DND-41 (cell line): Measurements from ENCODE around the gene SLC17A9.

Experiments
- ATAC-seq: fragments of 200-7000 bp; cut with Tn5 transposase; 3 replicates; pipeline ENCODE4 v1.9.1; 2021; ENCODE audit warnings: low read depth; ENCODE audit not compliant: insufficient read depth
- DNase-seq: peaks from one replicate; pipeline ENCODE4 v3.0.0-alpha.2; 2020
- H2AFZ ChIP-seq: 2 replicates; pipeline ENCODE4 v1.6.0; 2012; ENCODE audit warnings: low read depth, low read length
- H3K27ac ChIP-seq: 2 replicates; pipeline ENCODE4 v1.5.1; 2012; ENCODE audit warnings: low read length, inconsistent platforms
- H3K27me3 ChIP-seq: fragments of 200-600 bp; sonication (generic); 2 replicates; pipeline ENCODE4 v1.6.0; 2012; ENCODE audit warnings: low read length, mild to moderate bottlenecking, inconsistent platforms; ENCODE audit not compliant: insufficient read depth, poor library complexity
- H3K36me3 ChIP-seq: 2 replicates; pipeline ENCODE4 v1.5.1; 2012; ENCODE audit warnings: low read length, inconsistent platforms; ENCODE audit not compliant: insufficient read depth
- H3K4me1 ChIP-seq: 2 replicates; pipeline ENCODE4 v1.5.1; 2012; ENCODE audit warnings: mild to moderate bottlenecking, low read length; ENCODE audit not compliant: insufficient read depth
- H3K4me2 ChIP-seq: 2 replicates; pipeline ENCODE4 v1.6.0; 2012; ENCODE audit warnings: mild to moderate bottlenecking, moderate library complexity, low read length, inconsistent platforms; ENCODE audit not compliant: insufficient read depth
- H3K4me3 ChIP-seq, 2 experiments: fragments of 200-600 bp in 1 of 2; shearing (Covaris generic) in 1 of 2; 2 replicates each; pipeline ENCODE4 v1.5.1; 2012 to 2016; ENCODE audit warnings: inconsistent platforms in 2 of 2, low read length in 2 of 2, mild to moderate bottlenecking in 2 of 2, low read depth in 1 of 2, moderate library complexity in 1 of 2
- H3K79me2 ChIP-seq: 2 replicates; pipeline ENCODE4 v1.6.0; 2012; ENCODE audit warnings: low read length, inconsistent platforms; ENCODE audit not compliant: insufficient read depth
- H3K9ac ChIP-seq: 2 replicates; pipeline ENCODE4 v1.6.0; 2012; ENCODE audit warnings: low read depth, mild to moderate bottlenecking, inconsistent platforms, low read length, moderate library complexity
- H3K9me3 ChIP-seq: 2 replicates; pipeline ENCODE4 v1.5.1; 2012; ENCODE audit warnings: low read length, moderate library complexity, mild to moderate bottlenecking, inconsistent platforms; ENCODE audit not compliant: insufficient read depth, severe bottlenecking
- H4K20me1 ChIP-seq: 2 replicates; pipeline ENCODE4 v1.6.0; 2012; ENCODE audit warnings: low read length; ENCODE audit not compliant: insufficient read depth
- EZH2 ChIP-seq: IDR thresholded peaks from 3 replicates; pipeline ENCODE4 v1.6.1; 2012; ENCODE audit warnings: borderline replicate concordance, low read depth, mild to moderate bottlenecking, moderate library complexity, low read length, inconsistent platforms; ENCODE audit not compliant: severe bottlenecking
- TF ChIP-seq, protein P1 (sequence below): IDR thresholded peaks from 2 replicates; pipeline ENCODE4 v1.5.1; 2012; ENCODE audit warnings: borderline replicate concordance, low read length, moderate library complexity, mild to moderate bottlenecking; ENCODE audit not compliant: poor library complexity, severe bottlenecking; ENCODE audit errors: extremely low read depth

SLC17A9 gene

DNA sequence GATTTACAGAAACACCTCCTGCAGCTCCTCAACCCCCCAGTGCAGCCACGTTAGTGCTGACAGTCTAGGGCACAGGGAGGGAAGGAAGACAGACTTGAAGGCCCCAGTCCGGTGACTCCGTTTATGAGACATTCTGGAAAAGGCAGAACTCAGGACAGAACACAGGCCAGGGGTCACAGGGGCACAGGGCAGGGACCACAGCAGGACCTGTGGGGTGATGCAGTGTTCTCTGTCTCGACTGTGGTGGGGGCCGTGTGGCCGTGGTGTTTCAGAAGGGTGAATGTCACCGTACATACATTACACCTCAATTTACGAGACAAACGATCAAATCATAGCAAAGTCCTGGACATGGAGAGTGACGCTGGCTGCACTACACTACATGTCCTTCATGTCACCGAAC, 43.0 kb downstream of the SLC17A9 start:
- H3K27me3 ChIP-seq, result no peaks in the 10 kb centered on the region
- ATAC-seq (no peak), DNase-seq (no peak)
- H3K4me3 ChIP-seq, result no peak overlapping the region
- H3K36me3 ChIP-seq, result 0 out of 2 replicates have a peak, but pooled peaks cover 3% of the 10 kb centered on the region
- no peaks in the 10 kb centered on the region for H3K4me1 ChIP-seq
- H3K4me2 ChIP-seq, result no peak overlapping the region
- no peak overlapping the region for H3K9ac ChIP-seq
- H4K20me1 ChIP-seq, result 0 out of 2 replicates have a peak, but pooled peaks cover 4% of the 10 kb centered on the region
- H3K9me3 ChIP-seq, result no peaks in the 10 kb centered on the region
- no peak overlapping the region for H3K27ac ChIP-seq
- H2AFZ ChIP-seq, result no peak overlapping the region
- no peaks in the 10 kb centered on the region for H3K79me2 ChIP-seq
- TF ChIP-seq, protein P1, sequence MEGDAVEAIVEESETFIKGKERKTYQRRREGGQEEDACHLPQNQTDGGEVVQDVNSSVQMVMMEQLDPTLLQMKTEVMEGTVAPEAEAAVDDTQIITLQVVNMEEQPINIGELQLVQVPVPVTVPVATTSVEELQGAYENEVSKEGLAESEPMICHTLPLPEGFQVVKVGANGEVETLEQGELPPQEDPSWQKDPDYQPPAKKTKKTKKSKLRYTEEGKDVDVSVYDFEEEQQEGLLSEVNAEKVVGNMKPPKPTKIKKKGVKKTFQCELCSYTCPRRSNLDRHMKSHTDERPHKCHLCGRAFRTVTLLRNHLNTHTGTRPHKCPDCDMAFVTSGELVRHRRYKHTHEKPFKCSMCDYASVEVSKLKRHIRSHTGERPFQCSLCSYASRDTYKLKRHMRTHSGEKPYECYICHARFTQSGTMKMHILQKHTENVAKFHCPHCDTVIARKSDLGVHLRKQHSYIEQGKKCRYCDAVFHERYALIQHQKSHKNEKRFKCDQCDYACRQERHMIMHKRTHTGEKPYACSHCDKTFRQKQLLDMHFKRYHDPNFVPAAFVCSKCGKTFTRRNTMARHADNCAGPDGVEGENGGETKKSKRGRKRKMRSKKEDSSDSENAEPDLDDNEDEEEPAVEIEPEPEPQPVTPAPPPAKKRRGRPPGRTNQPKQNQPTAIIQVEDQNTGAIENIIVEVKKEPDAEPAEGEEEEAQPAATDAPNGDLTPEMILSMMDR, result no peak
- no peak for TF ChIP-seq EZH2

DNA sequence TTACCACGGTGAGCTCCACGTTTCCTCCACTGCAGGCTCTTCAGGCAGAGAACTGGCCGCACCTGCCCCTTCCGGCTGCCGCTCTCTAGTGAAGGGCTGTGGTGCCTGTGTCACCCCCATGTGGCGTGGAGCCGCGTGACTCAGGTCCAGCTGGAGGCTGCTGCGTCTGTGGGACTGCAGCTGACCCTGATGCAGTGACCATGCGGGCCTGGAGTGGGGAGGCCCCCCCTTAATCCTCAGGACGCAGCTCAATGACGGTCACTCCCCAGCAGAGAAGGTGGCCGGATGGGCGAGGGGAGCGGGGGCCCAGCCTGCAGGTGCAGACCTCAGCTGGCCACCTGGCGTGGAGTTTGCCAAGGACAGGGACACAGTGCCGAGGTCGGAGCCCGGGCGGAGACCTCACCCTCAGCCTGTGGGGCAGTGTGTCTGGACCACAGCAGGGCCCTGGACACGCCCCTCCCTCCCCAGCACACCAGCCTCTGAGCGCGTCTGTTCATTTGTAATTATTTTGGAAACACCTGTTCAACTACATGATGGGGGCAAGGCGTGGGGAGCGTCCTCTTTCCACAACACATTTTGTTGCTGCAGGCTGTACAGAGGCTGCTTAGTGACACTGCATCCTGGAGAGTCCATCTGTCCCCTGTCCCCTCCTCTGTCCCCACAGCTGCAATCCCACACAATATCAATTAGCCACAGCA, 43.5 kb downstream of the SLC17A9 start:
- DNase-seq, result no peak
- Histone ChIP-seq H3K4me1 (no peaks in the 10 kb centered on the region), H2AFZ (no peak overlapping the region), H3K27me3 (no peaks in the 10 kb centered on the region), H3K4me3 (no peak overlapping the region), H3K9me3 (no peaks in the 10 kb centered on the region), H3K36me3 (0 out of 2 replicates have a peak, but pooled peaks cover 3% of the 10 kb centered on the region), H3K9ac (no peak overlapping the region), H3K4me2 (no peak overlapping the region), H4K20me1 (0 out of 2 replicates have a peak, but pooled peaks cover 4% of the 10 kb centered on the region), H3K79me2 (no peaks in the 10 kb centered on the region), H3K27ac (no peak overlapping the region)
- no peak for ATAC-seq
- TF ChIP-seq, protein P1, result no peak
- TF ChIP-seq EZH2, result no peak

DNA sequence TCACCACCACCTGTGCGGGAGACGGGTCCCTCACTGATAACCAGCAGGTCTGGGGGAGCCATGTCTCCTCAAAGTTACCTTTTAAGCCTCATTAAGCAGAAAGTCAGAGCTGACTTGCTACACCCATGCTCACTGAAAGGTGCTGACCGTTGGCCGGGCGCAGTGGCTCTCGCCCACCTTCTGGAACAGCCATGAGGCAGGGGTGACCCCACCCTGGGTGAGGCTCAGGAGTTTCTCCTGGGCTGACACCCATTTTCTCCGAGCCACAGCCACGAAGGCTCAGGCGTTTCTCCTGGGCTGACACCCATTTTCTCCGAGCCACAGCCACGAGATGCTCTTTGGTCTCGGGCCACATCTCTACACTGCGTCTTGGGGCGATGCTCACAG, 44.1 kb downstream of the SLC17A9 start:
- no peak overlapping the region for H3K4me2 ChIP-seq
- 0 out of 2 replicates have a peak, but pooled peaks cover 4% of the 10 kb centered on the region for H4K20me1 ChIP-seq
- H3K4me3 ChIP-seq, result no peak overlapping the region
- H3K79me2 ChIP-seq, result no peaks in the 10 kb centered on the region
- H3K36me3 ChIP-seq, result 0 out of 2 replicates have a peak, but pooled peaks cover 3% of the 10 kb centered on the region
- H3K27ac ChIP-seq, result no peak overlapping the region
- TF ChIP-seq, protein P1, result no peak
- no peak for TF ChIP-seq EZH2
- H3K9me3 ChIP-seq, result no peaks in the 10 kb centered on the region
- no peaks in the 10 kb centered on the region for H3K27me3 ChIP-seq
- H2AFZ ChIP-seq, result no peak overlapping the region
- no peak overlapping the region for H3K9ac ChIP-seq
- ATAC-seq, result no peak
- no peak for DNase-seq
- H3K4me1 ChIP-seq, result no peaks in the 10 kb centered on the region
